ENCODE data around the gene DNAH8. TPM values are rescaled to one million over a fixed set of nuclear protein-coding genes. Genes with fewer than 3 reads are reported as not detected.
A peak's percentile ranks its signal among the peaks of the same experiment; 100 is the strongest.
"Not testable (repeated sequence)": the region's sequence is repeated elsewhere in the genome, so short reads cannot be mapped to it uniquely, and the experiment has no call there.

DNAH8 gene
- total and polyA plus RNA-seq, 2 experiments from 2014 or later = 0.03 to 0.15 TPM

DNA sequence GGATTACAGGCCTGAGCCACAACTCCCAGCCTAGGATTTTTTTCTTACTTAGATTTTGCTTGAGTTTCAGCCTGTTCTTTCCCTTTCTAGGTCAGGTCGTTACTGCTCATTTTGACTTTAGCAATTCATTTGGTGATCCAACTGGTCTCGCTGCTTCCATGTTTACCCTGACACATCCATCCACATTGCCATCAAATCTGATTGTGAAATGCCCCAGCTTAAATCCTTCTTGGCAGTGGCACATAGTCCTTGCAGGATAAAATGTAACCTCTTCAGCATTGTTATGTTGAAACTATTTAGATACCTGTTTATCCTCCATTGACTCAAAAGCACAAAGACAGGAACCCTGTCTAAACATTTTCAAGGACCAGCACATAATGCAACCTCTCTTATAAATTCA lies 77.2 kb downstream of the DNAH8 start:
- H4K20me1 ChIP-seq (ENCODE audit: insufficient read depth, poor library complexity, severe bottlenecking) = no peaks in the 10 kb centered on the region
- H2AFZ ChIP-seq = no peak overlapping the region
- no peak overlapping the region for H3K27ac ChIP-seq
- H3K4me1 ChIP-seq (ENCODE audit: insufficient read depth) = peaks cover 18% of the 10 kb centered on the region
- no peaks in the 10 kb centered on the region for H3K9me2 ChIP-seq (replicated peaks; ENCODE audit: insufficient read depth)
- no peaks in the 10 kb centered on the region for H3K27me3 ChIP-seq
- H3K9me3 ChIP-seq (ENCODE audit: low read depth) = no peaks in the 10 kb centered on the region
- H3K4me2 ChIP-seq = no peak overlapping the region
- 84% methylated on average over 2 of the region's 2 CpGs for WGBS (ENCODE audit: low lambda C conversion rate, missing lambda C conversion rate)
- no peaks in the 10 kb centered on the region for H3K36me3 ChIP-seq (replicated peaks; ENCODE audit: insufficient read depth, low read depth)
- no peak overlapping the region for H3K4me3 ChIP-seq
- TF ChIP-seq EZH2 (IDR thresholded peaks at IDR 0.05; ENCODE audit: borderline replicate concordance) (no peak), EZH2phosphoT487 (IDR thresholded peaks at IDR 0.05; ENCODE audit: low read depth, severe bottlenecking, unreplicated experiment) (no peak), CTCF (IDR thresholded peaks at IDR 0.05; ENCODE audit: poor library complexity) (no peak)
- no peak for DNase-seq (ENCODE audit: low spot score)
- H3K79me2 ChIP-seq = no peaks in the 10 kb centered on the region

DNA sequence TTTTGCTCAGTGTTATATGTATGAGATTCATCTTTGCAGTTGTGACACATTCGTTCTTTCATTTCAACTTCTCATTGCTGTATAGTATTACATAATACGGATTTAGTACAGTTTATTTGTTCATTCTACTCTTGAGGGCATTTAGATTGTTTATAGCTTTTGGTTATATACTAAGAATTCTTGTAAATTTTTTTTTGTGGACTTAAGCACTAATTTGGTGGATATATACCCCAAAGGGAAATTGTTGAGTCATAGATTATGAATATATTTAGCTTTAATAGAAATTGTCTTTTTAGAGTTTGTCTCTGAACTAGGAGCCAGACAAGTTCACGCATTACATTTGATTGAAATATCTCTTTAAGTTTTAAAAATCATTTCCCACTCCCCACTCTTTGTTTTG lies 79.6 kb downstream of the DNAH8 start:
- Histone ChIP-seq H3K9me3 (ENCODE audit: low read depth) (no peaks in the 10 kb centered on the region), H3K9me2 (replicated peaks; ENCODE audit: insufficient read depth) (no peaks in the 10 kb centered on the region), H3K4me2 (no peak overlapping the region), H2AFZ (no peak overlapping the region), H3K27me3 (no peaks in the 10 kb centered on the region), H3K79me2 (no peaks in the 10 kb centered on the region), H3K4me3 (no peak overlapping the region), H4K20me1 (ENCODE audit: insufficient read depth, poor library complexity, severe bottlenecking) (no peaks in the 10 kb centered on the region), H3K27ac (no peak overlapping the region), H3K36me3 (replicated peaks; ENCODE audit: insufficient read depth, low read depth) (no peaks in the 10 kb centered on the region), H3K4me1 (ENCODE audit: insufficient read depth) (peaks cover 31% of the 10 kb centered on the region)
- TF ChIP-seq EZH2phosphoT487 (IDR thresholded peaks at IDR 0.05; ENCODE audit: low read depth, severe bottlenecking, unreplicated experiment) (no peak), CTCF (IDR thresholded peaks at IDR 0.05; ENCODE audit: poor library complexity) (no peak), EZH2 (IDR thresholded peaks at IDR 0.05; ENCODE audit: borderline replicate concordance) (no peak)
- 63% methylated on average over 3 of the region's 3 CpGs for WGBS (ENCODE audit: low lambda C conversion rate, missing lambda C conversion rate)
- no peak for DNase-seq (ENCODE audit: low spot score)

- H4K20me1 ChIP-seq (ENCODE audit: insufficient read depth, poor library complexity, severe bottlenecking) = no peaks in the 10 kb centered on the region
- H3K27ac ChIP-seq = peak overlapping the region; percentile 91
- H3K27me3 ChIP-seq = no peaks in the 10 kb centered on the region
- no peak overlapping the region for H2AFZ ChIP-seq
- peak overlapping the region; percentile 68 for H3K4me2 ChIP-seq
- 60% methylated on average over 3 of the region's 3 CpGs for WGBS (ENCODE audit: low lambda C conversion rate, missing lambda C conversion rate)
- no peaks in the 10 kb centered on the region for H3K36me3 ChIP-seq (replicated peaks; ENCODE audit: insufficient read depth, low read depth)
- no peak overlapping the region for H3K4me3 ChIP-seq
- no peaks in the 10 kb centered on the region for H3K9me2 ChIP-seq (replicated peaks; ENCODE audit: insufficient read depth)
- no peaks in the 10 kb centered on the region for H3K9me3 ChIP-seq (ENCODE audit: low read depth)
- no peak for DNase-seq (ENCODE audit: low spot score)
- TF ChIP-seq EZH2 (IDR thresholded peaks at IDR 0.05; ENCODE audit: borderline replicate concordance) = no peak
- no peak for TF ChIP-seq EZH2phosphoT487 (IDR thresholded peaks at IDR 0.05; ENCODE audit: low read depth, severe bottlenecking, unreplicated experiment)
- TF ChIP-seq CTCF (IDR thresholded peaks at IDR 0.05; ENCODE audit: poor library complexity) = no peak
- peaks cover 31% of the 10 kb centered on the region for H3K4me1 ChIP-seq (ENCODE audit: insufficient read depth)
- no peaks in the 10 kb centered on the region for H3K79me2 ChIP-seq
These were observed 80.9 kb downstream of the DNAH8 start for GRCh38 chr6:38796006-38796405.

DNA sequence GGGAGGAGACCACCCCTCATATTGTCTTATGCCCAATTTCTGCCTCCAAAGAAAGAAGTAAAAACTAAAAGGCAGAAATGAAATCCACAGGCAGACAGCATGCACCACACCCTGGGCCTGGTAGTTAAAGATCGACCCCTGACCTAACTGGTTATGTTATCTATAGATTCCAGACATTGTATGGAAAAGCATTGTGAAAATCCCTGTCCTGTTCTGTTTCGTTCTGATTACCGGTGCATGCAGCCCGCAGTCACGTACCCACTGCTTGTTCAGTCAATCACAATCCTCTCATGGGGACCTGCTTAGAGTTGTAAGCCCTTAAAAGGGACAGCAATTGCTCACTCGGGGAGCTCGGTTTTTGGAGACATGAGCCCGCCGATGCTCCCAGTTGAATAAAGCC lies 81.3 kb downstream of the DNAH8 start:
- H3K9me3 ChIP-seq (ENCODE audit: low read depth); H3K4me3 ChIP-seq; H3K36me3 ChIP-seq (replicated peaks; ENCODE audit: insufficient read depth, low read depth); H3K9me2 ChIP-seq (replicated peaks; ENCODE audit: insufficient read depth); H4K20me1 ChIP-seq (ENCODE audit: insufficient read depth, poor library complexity, severe bottlenecking); DNase-seq (ENCODE audit: low spot score); H3K27me3 ChIP-seq; H3K79me2 ChIP-seq: not testable (repeated sequence)
- Histone ChIP-seq H3K4me2 (peak overlapping the region; percentile 68), H2AFZ (peak overlapping the region; percentile 49), H3K4me1 (ENCODE audit: insufficient read depth) (peaks cover 31% of the 10 kb centered on the region), H3K27ac (peak overlapping the region; percentile 91)
- WGBS (ENCODE audit: low lambda C conversion rate, missing lambda C conversion rate) = 26% methylated on average over 9 of the region's 9 CpGs
